Activated CD8-positive, alpha-beta memory T cell treated with anti-CD3 and anti-CD28 coated beads, Interleukin-2, amount 50 U/mL, for 48 hours (primary cell): ENCODE measurements around the gene NKIRAS2.

ENCODE experiments used
- DNase-seq: peaks from one replicate; pipeline ENCODE4 v3.0.0-alpha.2; 2020

NKIRAS2 gene

DNA sequence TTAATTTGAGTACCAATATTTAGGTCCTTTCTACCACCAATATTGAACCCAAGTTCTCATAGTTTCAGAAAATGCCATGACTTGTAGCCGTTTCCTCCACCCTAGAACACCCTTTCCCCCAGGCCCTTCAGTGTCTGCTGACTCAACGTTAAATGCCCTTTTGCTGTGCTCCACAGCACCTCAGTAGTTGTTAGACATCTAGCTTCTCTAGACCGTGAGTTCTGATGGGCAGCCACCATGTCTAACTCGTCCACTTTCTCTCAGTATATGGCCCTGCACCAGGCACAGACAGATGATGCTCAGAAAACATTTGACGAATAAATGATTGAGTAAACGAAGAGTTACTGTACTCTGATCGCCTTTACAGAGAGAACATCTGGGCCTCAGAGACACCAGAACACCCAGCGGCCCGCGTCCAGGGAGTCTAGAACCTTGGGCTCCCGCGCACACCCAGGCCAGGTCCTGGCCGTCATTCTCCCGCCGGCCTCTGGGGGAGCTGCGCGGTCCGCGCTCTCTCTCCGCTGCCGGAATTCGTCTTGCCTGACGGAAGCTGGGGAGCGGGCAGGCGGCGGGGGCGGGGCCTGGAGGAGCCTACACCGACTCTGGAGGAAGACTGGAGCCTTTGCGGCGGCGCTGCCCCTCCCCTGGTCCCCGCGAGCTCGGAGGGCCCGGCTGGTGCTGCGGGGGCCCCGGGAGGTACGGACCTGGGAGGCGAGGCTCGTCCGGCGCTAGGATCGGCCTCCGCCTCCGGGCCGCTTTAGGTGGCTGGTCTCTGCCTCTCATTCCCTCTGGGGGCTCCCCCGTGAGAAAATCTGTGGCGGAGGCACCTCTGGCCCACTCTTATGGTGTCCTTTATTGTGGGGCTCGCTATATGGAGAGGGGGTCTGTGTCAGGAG lies at the start of gene NKIRAS2:
Gene NKIRAS2, plus strand, starts transcription at position 582 of the 896 bp plus-strand sequence. CDS start 1,488 bp downstream, outside the sequence.
- peak; percentile 97 for DNase-seq

DNA sequence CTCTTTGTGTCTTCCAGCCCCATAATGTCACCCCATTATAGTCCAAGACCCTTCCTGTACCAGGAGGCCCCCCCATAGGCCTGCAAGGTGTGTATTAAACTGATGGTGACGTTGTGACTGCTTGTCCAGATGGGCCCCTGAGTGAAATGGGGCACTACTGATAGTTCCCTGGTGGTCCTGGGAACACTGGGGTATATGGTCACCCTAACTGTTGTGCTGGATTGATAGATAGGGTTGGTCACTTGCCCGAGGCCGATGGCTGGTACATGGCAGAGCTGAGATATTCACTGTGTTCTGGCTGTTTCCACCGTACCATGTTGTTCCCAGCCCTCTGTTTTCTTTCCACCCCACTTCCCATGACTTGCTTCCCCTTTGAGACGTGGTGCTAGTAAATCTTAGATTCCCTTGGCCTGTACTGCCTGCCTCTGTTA lies 49.0 kb upstream of the NKIRAS2 start:
- no peak for DNase-seq

- no peak for DNase-seq
These were observed 48.0 kb upstream of the NKIRAS2 start for GRCh38 chr17:41971721-41972523.

DNA sequence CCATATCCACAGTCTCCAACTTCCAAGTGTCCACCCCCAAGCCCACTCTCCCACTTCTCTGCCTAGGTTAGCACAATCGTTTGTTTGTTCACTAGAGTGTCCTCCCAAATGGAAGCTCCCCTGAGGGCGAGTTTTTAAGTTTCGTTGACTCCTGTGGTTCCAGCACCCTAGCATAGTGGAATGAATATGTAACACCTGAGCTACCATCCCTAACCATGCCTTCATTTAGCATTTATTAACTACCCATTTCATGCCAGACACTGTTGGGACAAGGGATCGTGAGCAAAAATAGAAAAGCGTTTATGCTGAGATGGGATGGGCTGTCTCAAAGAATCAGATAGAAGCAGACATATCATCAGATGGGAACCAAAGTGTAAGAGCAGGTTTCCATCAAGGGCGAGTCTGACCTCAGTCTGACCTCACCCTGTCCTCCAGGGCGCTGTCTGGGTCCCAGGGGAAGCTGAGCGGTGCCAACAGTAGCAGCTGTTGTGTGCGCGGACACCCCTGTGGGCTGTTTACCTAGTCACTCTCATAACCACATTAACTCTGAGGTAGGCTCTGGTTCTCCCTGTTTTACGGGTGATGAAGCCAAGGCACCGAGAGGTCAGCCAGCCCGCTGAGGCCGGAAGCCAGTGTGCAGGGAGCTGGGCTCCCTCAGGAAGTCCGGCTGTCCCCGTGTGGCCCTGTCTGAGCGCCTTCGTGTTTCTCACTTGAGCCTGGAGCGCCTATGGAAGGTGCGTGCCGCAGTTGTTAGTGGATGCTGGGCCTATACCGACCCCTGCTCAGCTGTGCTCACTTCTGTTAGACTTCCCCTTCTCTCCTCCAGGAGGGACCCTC lies 47.1 kb upstream of the NKIRAS2 start:
- DNase-seq, result no peak

- DNase-seq, result no peak
These were observed 46.5 kb upstream of the NKIRAS2 start for GRCh38 chr17:41973408-41973811.

- DNase-seq, result no peak
These were observed 45.9 kb upstream of the NKIRAS2 start for GRCh38 chr17:41974031-41974430.

DNA sequence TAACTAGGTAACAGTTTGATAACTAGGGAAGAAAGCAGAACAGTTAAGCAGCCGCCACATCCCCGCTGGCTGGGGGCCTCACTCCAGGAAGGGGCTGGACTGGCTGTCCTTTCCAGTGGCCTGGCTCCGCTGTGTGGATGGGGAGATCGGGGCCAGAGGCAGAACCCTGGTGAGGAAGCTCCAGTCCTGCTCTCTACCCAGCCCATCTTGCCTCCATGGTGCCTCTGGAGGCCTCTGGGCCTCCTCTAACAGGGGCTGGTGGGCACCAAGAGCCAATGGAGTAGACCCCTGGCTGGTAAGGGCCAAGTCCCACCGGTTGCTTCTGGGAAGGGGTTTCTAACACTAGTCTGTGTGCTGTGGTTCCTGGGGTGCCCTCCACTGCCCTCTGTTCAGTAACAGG lies 45.2 kb upstream of the NKIRAS2 start:
- no peak for DNase-seq

DNA sequence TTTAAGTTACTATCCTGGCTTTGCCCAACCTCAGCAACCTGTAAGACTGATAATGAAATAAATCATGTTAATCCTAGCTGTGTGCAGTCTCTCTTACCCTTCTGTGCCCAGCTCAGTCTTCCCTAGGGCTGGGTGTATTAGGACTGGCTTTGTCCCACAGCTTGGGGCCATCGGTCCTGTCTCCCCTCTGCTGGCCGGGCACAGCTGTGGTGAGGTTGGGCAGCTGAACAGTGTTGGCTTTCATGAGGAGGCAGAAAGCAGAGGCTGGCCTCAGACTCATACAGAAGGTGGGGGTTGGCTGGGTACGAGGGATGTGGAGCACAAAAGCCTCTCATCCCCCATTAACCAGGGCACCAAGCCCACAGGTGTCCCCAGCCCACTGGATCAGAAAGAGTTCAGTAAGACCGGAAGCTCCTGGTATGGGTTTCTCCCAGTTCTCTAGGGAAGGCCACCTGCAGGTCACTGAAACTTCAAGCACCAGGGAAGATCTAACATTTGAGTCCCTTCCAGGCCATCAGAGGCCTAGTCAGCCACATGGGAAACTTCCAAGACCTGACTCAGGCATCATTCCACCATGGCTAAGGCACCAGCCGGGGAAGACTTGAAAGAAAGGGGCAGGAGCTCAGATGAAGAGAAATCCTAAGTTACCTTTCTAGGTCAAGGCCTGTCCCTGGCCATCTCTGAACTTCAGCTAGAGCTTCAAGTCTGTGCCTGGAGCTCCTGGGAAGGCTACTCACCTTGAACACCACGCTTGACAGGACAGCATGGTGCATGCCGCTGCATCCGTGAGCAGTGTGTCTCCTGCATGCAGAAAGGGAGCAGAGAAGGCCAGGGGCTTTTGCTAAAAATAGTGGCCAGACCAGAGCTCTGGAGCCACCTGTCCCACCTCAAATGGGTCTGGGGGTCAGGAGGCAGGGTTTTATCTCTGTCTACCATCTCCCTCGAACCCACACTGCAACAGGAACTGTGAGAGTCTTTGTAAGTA lies 44.5 kb upstream of the NKIRAS2 start:
- no peak for DNase-seq

- no peak for DNase-seq
These were observed 43.6 kb upstream of the NKIRAS2 start for GRCh38 chr17:41976142-41976768.

DNA sequence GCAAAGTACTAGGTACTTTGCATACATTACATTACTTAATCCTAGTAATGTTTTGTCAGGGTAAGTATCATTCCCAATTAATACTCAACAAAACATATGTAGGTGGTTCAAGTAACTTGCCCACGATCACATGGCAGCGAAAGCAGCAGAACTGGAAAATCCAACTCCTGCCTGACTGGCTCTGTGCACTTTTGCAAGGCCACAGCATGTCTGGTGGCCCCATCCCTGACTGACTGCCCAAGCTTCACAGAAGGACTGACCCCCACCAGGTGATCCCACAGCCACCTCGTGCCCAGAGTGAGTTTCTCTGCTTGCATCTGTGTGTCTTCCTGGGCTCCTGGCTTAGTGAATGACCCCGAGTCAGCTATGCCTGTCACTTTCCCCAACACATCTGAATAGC lies 41.9 kb upstream of the NKIRAS2 start:
- no peak for DNase-seq

DNA sequence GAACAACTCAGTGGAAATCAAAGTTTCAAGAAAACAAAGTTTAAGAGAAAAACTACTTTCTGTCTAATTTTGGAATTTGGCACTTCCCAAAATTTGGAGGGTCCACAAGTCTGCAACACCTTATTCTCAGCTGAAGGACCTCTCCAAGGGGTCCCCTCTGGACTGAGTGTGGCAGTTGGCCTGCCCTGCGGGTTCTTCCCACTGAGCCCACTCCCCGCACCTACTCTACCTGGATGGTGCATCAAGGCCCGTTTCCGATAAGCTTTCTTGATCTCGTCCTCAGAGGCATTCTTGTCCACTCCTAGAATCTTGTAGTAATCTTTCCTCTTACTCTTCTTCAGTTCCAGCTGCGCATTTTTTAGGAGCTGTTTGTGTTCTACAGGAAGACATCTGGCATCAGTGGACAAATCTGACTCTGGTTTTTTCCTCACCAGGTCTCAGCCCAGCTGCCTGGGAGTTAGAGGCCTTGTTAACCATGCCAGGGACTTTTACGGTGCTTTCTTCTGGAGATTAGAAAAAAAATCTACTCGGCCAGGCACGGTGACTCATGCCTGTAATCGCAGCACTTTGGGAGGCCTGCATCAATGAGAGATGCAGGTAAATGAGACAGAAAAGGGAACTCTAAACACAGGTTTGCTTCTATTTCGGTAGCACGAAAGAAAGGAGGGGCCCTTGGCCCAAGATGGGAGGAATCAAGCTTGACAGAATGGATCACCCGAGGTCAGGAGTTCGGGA lies 37.7 kb upstream of the NKIRAS2 start:
- DNase-seq, result no peak

- DNase-seq, result no peak
These were observed 35.4 kb upstream of the NKIRAS2 start for GRCh38 chr17:41984454-41984853.

- no peak for DNase-seq
These were observed 34.0 kb upstream of the NKIRAS2 start for GRCh38 chr17:41985919-41986318.

DNA sequence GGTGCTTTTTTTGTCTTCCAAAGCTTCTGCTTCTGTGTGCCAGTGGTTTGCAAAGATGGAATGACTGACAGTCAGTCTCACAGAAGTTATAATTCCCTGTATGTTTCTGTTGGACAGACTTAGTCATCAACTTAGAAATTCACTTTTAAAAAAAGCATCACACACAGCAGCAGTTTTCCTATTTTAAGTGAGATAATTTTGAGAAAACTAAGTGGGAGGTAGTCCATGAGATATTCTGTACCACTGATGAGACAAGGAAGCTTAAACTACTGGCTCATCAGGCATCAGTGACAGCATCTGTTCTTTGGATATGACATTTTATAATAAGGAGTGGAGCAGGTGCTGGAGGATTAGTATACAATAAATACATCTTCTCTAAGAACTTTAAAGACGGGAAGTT lies 33.3 kb upstream of the NKIRAS2 start:
- no peak for DNase-seq

DNA sequence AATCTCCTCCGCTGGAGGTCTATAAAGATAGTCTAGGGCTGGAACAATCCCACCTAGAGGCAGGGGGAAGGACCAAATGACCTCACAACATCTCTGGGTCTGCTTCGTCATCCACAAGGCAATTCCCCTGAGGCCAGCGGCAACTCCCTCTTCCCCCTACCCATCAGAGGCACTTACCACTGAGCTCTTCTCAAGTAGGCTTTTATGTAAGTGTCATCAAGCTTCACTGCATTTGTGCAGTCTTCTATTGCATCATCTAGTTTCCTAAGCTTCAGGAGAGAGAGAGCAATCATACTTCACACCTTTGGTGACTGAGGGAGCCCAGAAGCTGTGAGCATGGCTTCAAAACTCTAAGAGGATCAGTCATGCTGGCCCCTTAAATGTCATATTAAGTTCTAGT lies 32.2 kb upstream of the NKIRAS2 start:
- DNase-seq, result no peak

DNA sequence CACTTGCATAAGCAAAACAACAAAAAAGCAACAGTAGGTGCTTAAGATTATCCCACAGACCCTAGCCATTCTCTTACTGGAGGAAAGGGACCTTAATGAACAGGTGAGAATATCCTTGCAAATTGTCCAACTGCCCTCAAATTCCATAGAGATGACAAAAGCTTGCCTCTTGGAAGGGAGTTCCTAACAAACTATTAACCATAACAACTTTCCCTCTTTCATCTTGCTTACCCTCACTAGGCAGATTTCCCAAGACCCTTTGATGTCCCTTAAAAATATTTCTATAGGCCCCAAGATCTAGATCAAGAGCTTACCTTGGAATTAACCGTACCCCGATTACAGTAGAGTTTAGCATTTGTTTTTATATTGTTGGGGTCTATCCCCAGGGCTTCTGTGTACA lies 31.5 kb upstream of the NKIRAS2 start:
- no peak for DNase-seq

GRCh38 chr17:41989702-41990419 lies 30.0 kb upstream of the NKIRAS2 start:
- DNase-seq, result no peak

DNA sequence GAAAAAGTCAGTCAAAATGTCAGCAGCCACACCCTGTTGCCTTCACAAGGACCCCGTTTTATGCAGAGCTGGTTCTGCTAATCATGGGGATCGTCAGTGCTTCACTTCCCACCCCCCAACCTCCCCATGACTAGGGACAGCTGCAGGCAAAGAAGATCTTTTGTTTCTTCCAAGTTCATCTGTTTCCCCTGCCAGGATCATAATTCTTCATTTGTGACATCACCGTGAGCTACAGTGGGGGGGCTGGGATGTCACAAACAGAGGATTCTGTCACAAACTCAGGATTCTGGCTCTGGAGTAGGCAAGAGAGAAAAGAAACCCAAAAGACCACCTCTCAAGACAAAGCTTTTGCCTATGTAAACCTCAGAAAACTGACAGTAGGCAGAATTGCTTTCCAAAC lies 27.3 kb upstream of the NKIRAS2 start:
- DNase-seq, result no peak

DNA sequence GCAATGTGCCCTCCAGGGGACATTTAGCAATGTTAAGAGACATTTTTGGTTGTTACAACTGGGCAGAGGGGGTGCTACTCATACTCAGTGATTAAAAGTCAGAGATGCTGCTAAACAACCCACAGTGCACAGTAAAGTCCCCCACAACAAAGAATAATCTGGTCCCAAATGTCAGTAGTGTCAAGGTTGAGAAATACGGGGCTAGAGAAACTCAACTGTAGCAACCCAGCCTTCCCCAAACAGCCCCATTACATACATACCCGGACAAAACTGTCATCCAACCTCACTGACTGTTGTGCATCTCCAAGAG lies 23.1 kb upstream of the NKIRAS2 start:
- DNase-seq, result no peak

DNA sequence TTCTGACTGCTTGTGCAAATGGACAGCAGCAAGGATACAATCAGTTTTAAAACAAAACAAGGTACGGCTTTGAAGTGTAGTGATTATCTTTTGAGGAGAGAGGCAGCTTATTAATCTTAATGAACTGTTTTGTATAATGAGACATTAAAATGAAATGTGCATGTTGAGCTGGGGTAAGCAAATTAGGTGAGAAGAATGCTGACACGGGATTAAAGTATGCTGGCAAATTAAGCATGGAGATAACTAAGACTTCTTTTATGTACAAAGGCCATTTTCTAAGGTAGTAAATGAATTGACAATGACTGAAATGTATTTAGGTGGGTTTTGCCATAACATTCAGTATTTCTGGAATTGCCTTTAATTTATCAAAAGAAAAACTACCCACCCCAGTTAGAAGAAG lies 21.4 kb upstream of the NKIRAS2 start:
- DNase-seq, result no peak
